GM12878 (cell line): ENCODE results near the gene BANP. TPM values are rescaled to one million over a fixed set of nuclear protein-coding genes. Genes with fewer than 3 reads are reported as not detected.
"Not testable (repeated sequence)": the region's sequence is repeated elsewhere in the genome, so short reads cannot be mapped to it uniquely, and the experiment has no call there.

Experiments used
- ATAC-seq: fragments of 200-7000 bp; cut with Tn5 transposase; 3 replicates; pipeline ENCODE4 v1.9.1; 2020; ENCODE audit warnings: mild to moderate bottlenecking, moderate library complexity
- BruUV-seq: library from RNA; stranded (reverse); fragments of 400-500 nt; replicated peaks from 2 replicates; lab custom pipeline; 2021; lab: Mats Ljungman, UMichigan
- CTCF ChIA-PET: fragments of 300-600 bp; sonication (Branson Sonifier 250); formaldehyde crosslinking; extraction: SDS; loops from one replicate; lab custom pipeline; 2021; ENCODE audit warnings: inconsistent platforms; lab: Yijun Ruan, JAX
- POLR2A ChIA-PET: fragments of 350-600 bp; formaldehyde crosslinking; extraction: SDS; loops from one replicate; lab custom pipeline; 2021; ENCODE audit warnings: inconsistent platforms; lab: Charles Lee
- RAD21 ChIA-PET: fragments of 300-600 bp; sonication (Branson Sonifier 250); formaldehyde crosslinking; loops from one replicate; lab custom pipeline; 2023; ENCODE audit warnings: antibody characterized with exemption; ENCODE audit not compliant: unreplicated experiment; lab: Charles Lee
- SMC1A ChIA-PET: fragments of 300-600 bp; sonication (Branson Sonifier 250); formaldehyde crosslinking; loops from one replicate; lab custom pipeline; 2023; ENCODE audit not compliant: unreplicated experiment, uncharacterized antibody; lab: Charles Lee
- DNase-seq: peaks from one replicate; pipeline ENCODE4 v3.0.0-alpha.2; 2011; ENCODE audit warnings: low read depth, low spot score
- FAIRE-seq: peaks from 3 replicates; lab custom pipeline; 2011; peaks lifted over from hg19 to GRCh38; lab: Jason Lieb, UNC
- H2AFZ ChIP-seq: 2 replicates; pipeline ENCODE4 v1.6.0; 2011; ENCODE audit warnings: low read depth, low read length, control low read depth; ENCODE audit not compliant: control insufficient read depth
- H3K27ac ChIP-seq: 2 replicates; pipeline ENCODE4 v1.5.1; 2011; ENCODE audit warnings: control low read depth; ENCODE audit not compliant: control insufficient read depth, insufficient read depth
- H3K27me3 ChIP-seq, 2 experiments: replicated peaks in 1 of 2; 2 replicates each; pipeline versions ENCODE4 v1.6.0 to v1.6.1; 2011; ENCODE audit warnings: low read length in 1 of 2; ENCODE audit not compliant: control insufficient read depth in 2 of 2, insufficient read depth in 2 of 2
- H3K36me3 ChIP-seq, 2 experiments: 2 replicates each; pipeline ENCODE4 v1.5.1; 2011; ENCODE audit warnings: low read length in 1 of 2; ENCODE audit not compliant: control insufficient read depth in 2 of 2, insufficient read depth in 2 of 2
- H3K4me1 ChIP-seq: 2 replicates; pipeline ENCODE4 v1.6.1; 2011; ENCODE audit warnings: mild to moderate bottlenecking, low read length, moderate library complexity, mixed read lengths; ENCODE audit not compliant: control insufficient read depth, insufficient read depth
- H3K4me2 ChIP-seq: 2 replicates; pipeline ENCODE4 v1.6.0; 2011; ENCODE audit warnings: control low read depth; ENCODE audit not compliant: control insufficient read depth, insufficient read depth
- H3K4me3 ChIP-seq: fragments of 200-600 bp; sonication (generic); 2 replicates; pipeline ENCODE4 v1.5.1; 2016
- H3K79me2 ChIP-seq: 2 replicates; pipeline ENCODE4 v1.6.0; 2011; ENCODE audit warnings: low read length; ENCODE audit not compliant: control insufficient read depth, insufficient read depth
- H3K9ac ChIP-seq: 2 replicates; pipeline ENCODE4 v1.8.0; 2011; ENCODE audit warnings: low read length, control low read depth, mixed read lengths; ENCODE audit not compliant: control insufficient read depth, insufficient read depth
- H3K9me3 ChIP-seq: replicated peaks from 3 replicates; pipeline ENCODE4 v1.5.1; 2011; ENCODE audit warnings: mild to moderate bottlenecking, low read length; ENCODE audit not compliant: control insufficient read depth, insufficient read depth
- H4K20me1 ChIP-seq: 2 replicates; pipeline ENCODE4 v1.6.0; 2011; ENCODE audit not compliant: control insufficient read depth, insufficient read depth
- ASH2L ChIP-seq: fragments of 300-600, 200-600 bp; sonication (generic); IDR thresholded peaks from 2 replicates; pipeline ENCODE4 v1.6.1; 2017; ENCODE audit warnings: low read depth, mild to moderate bottlenecking, borderline replicate concordance
- IKZF2 ChIP-seq, 2 experiments: fragments of 450-650 bp; IDR thresholded peaks; 2 replicates each; pipeline ENCODE4 v1.6.1; 2017; ENCODE audit warnings: mild to moderate bottlenecking in 2 of 2, moderate library complexity in 2 of 2
- YY1 ChIP-seq: IDR thresholded peaks from 2 replicates; pipeline ENCODE4 v1.6.1; 2011; ENCODE audit warnings: low read depth, mild to moderate bottlenecking, low read length
- WGBS: methylation state at CpG from one replicate; pipeline ENCODE4 v1.1.6; 2016; ENCODE audit warnings: low lambda C conversion rate; ENCODE audit not compliant: insufficient replicate concordance, insufficient coverage; ENCODE audit errors: missing lambda C conversion rate; 5-methylcytosine and 5-hydroxymethylcytosine counted together
- in situ Hi-C: fragments of 300-500 bp; cut with MboI; formaldehyde crosslinking; loops from 9 replicates; pipeline ENCODE4 v1.14.3; 2018; ENCODE audit warnings: mixed read lengths
- intact Hi-C: fragments of 100-400 bp; cut with micrococcal nuclease; formaldehyde crosslinking; loops from one replicate; pipeline ENCODE4 v1.14.2; 2022; ENCODE audit not compliant: unreplicated experiment
- polyA plus RNA-seq, 11 experiments: library from polyadenylated mRNA; depleted of rRNA in 4 of 11; unstranded in 6 of 11; stranded (reverse) in 5 of 11; fragments of >200 nt; fragmentation: Nextera tagmentation in 4 of 11; fragmentation: Illumina TruSeq in 1 of 11; extraction: Ambion mirVana in 4 of 11; extraction: Trizol in 1 of 11; gene quantifications; 1 replicate in 1 of 11; 2 replicates in 10 of 11; pipeline versions ENCODE4 v1.2.1 to v1.2.3, GENCODE V29; 2011 to 2016; ENCODE audit warnings: inconsistent platforms in 2 of 11, missing spikeins in 2 of 11, low read depth in 1 of 11
- total RNA-seq, 4 experiments: library from RNA; depleted of rRNA in 3 of 4; stranded (reverse); fragments of >200 nt in 3 of 4; fragmentation: Illumina TruSeq in 1 of 4; extraction: Trizol in 1 of 4; gene quantifications; 2 replicates each; pipeline versions ENCODE4 v1.2.1 to v1.2.3, GENCODE V29; 2013 to 2021

Gene BANP
- total and polyA plus RNA-seq, 10 of the 15 experiments (the other 5 are each of a cell fraction or from before 2014, with no cell fraction given) = 3.9 to 21.9 (median 12.2) TPM

DNA sequence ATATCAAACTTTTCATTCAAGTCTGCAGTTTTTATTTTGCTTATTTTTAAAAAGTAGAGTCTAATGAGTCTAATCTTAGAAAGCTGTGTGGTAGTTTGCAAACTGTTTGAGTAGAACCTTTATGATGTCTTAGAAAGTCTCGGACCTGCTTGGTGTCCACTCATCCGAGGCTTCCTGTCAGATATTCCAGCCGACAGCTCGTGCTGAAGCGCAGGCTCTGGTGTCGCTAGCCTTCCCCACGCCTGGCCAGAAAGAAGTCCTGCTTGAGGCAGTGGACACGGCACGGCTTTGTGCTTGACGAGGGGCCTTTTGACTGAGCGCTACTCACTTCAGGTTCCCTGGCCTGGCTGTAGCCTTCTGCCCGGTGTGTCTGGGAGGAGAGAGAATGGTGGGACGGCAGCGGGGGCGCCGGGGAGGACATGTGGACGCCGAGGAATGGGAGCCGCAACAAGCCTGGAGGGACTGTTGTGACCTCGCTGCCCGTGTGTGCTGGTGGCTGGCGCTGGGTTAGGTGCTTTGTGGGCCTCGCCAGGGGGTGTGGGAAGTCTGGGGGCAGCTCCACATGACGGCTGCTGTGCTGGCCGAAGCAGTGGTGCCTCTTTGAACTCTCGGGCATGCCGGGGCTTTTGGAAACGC lies 33.5 kb downstream of the BANP start:
- no peak for ATAC-seq
- SMC1A ChIA-PET = no interaction called here
- no peak for FAIRE-seq
- Histone ChIP-seq H3K9me3 (no peaks in the 10 kb centered on the region), H2AFZ (no peak overlapping the region), H3K79me2 (no peaks in the 10 kb centered on the region), H3K27ac (no peak overlapping the region), H3K27me3 (no peaks in the 10 kb centered on the region), H3K4me1 (no peaks in the 10 kb centered on the region), H4K20me1 (no peaks in the 10 kb centered on the region), H3K4me3 (no peak overlapping the region), H3K4me2 (no peak overlapping the region), H3K36me3 (peaks cover 3 to 10% of the 10 kb centered on the region in 2 experiments; a peak in 3 of 4 replicates), H3K9ac (no peak overlapping the region)
- over 99% methylated on average over 28 of the region's 28 CpGs for WGBS
- no peak for TF ChIP-seq ASH2L
- no peak for TF ChIP-seq YY1
- TF ChIP-seq IKZF2 (IDR thresholded peaks at IDR 0.05) = no peak
- no TSS peak for BruUV-seq
- intact Hi-C loops (no loop called here), in situ Hi-C loops (no loop called here)
- POLR2A ChIA-PET = no interaction called here
- no peak for DNase-seq
- RAD21 ChIA-PET = interaction anchor here (1.0 to 1.7 kb wide), 2 partner anchors 451 to 453 kb away, joined by 3 to 5 read pairs; no protein-coding TSS in a partner anchor
- CTCF ChIA-PET = no interaction called here

- CTCF ChIA-PET, H3K27ac ChIP-seq, H3K27me3 ChIP-seq, SMC1A ChIA-PET, FAIRE-seq, BruUV-seq, H4K20me1 ChIP-seq, in situ Hi-C loops, intact Hi-C loops, H3K9me3 ChIP-seq, ATAC-seq, POLR2A ChIA-PET, H3K4me2 ChIP-seq, H3K9ac ChIP-seq, H3K4me1 ChIP-seq, RAD21 ChIA-PET, H3K79me2 ChIP-seq, H2AFZ ChIP-seq, H3K4me3 ChIP-seq, DNase-seq: not testable (repeated sequence)
- 89% methylated on average over 5 of the region's 5 CpGs for WGBS
- peaks cover 3 to 10% of the 10 kb centered on the region in 2 experiments; a peak in 3 of 4 replicates for H3K36me3 ChIP-seq
Observed at GRCh38 chr16:87985493-87985892, 34.3 kb downstream of the BANP start.
